SH-SY5Y (cell line): ENCODE measurements around the gene PLLP.

Source experiments
- GATA2 ChIP-seq: IDR thresholded peaks from 2 replicates; pipeline ENCODE4 v1.6.1; 2011; ENCODE audit warnings: mild to moderate bottlenecking, low read depth, low read length
- GATA3 ChIP-seq: IDR thresholded peaks from 2 replicates; pipeline ENCODE4 v1.6.1; 2011; ENCODE audit warnings: low read depth, mild to moderate bottlenecking, low read length, moderate library complexity

DNA sequence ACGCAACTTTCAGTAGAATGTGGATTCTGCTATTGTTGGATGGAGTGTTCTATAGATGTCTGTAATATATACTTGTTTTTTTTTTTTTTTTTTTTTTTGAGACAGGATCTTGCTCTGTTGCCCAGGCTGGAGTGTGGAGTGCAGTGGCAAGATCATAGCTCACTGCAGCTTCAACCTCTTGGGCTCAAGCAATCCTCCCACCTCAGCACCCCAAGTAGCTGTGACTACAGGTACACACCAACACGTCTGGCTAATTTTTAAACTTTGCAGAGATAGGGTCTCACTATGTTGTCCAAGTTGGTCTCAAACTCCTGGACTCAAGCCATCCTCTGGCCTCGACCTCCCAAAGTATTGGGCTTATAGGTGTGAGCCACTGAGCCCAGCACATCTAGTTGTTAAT, 46.9 kb upstream of the PLLP start:
- TF ChIP-seq GATA3 (no peak), GATA2 (no peak)
